WERI-Rb-1 (cell line): Measurements from ENCODE around the gene TEK.

Experiments
- DNase-seq: peaks from one replicate; pipeline ENCODE4 v3.0.0-alpha.2; 2020
- H3K27ac ChIP-seq: fragments of 250-450 bp; sonication (Bioruptor Pico); 2 replicates; pipeline ENCODE4 v1.5.1; 2020; ENCODE audit warnings: mild to moderate bottlenecking, moderate library complexity
- H3K27me3 ChIP-seq: fragments of 250-450 bp; sonication (Bioruptor Pico); 2 replicates; pipeline ENCODE4 v1.5.1; 2021; ENCODE audit warnings: mild to moderate bottlenecking, low read depth, moderate library complexity; ENCODE audit not compliant: insufficient read depth, severe bottlenecking
- H3K36me3 ChIP-seq: fragments of 250-450 bp; sonication (Bioruptor Pico); 2 replicates; pipeline ENCODE4 v1.5.1; 2020; ENCODE audit warnings: mild to moderate bottlenecking, moderate library complexity
- H3K4me3 ChIP-seq: 2 replicates; pipeline ENCODE4 v1.5.1; 2011; ENCODE audit warnings: low read depth, mild to moderate bottlenecking, control low read depth, low read length
- H3K9me3 ChIP-seq: fragments of 250-450 bp; sonication (Bioruptor Pico); 2 replicates; pipeline ENCODE4 v1.5.1; 2021; ENCODE audit warnings: mild to moderate bottlenecking, moderate library complexity; ENCODE audit not compliant: severe bottlenecking
- TF ChIP-seq, protein P1 (sequence below): IDR thresholded peaks from 2 replicates; pipeline ENCODE4 v1.5.1; 2011; ENCODE audit warnings: low read depth, mild to moderate bottlenecking, control low read depth, inconsistent platforms, low read length

Gene TEK

DNA sequence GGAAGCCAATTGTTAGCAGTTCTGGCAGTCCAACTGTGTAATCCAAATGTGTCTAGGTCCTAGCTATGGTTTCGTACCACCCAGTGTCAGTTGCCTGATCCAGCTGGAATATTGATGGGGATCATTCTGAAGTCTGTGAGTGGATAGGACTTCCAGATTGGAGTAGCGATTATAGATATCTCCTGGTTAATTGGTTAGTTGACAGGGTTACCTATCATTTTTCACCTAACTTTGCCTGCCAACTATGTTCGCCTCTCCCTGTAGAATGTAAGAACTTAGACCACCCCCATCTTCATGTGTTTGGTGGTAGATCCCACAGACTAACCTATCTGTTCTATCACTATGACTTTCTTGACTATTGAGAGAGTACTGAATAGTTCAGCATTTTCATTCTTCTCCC lies 59.9 kb downstream of the TEK start:
- Histone ChIP-seq H3K36me3 (no peaks in the 10 kb centered on the region), H3K27ac (no peak overlapping the region), H3K9me3 (no peaks in the 10 kb centered on the region), H3K4me3 (no peak overlapping the region), H3K27me3 (no peaks in the 10 kb centered on the region)
- no peak for DNase-seq
- TF ChIP-seq, protein P1, sequence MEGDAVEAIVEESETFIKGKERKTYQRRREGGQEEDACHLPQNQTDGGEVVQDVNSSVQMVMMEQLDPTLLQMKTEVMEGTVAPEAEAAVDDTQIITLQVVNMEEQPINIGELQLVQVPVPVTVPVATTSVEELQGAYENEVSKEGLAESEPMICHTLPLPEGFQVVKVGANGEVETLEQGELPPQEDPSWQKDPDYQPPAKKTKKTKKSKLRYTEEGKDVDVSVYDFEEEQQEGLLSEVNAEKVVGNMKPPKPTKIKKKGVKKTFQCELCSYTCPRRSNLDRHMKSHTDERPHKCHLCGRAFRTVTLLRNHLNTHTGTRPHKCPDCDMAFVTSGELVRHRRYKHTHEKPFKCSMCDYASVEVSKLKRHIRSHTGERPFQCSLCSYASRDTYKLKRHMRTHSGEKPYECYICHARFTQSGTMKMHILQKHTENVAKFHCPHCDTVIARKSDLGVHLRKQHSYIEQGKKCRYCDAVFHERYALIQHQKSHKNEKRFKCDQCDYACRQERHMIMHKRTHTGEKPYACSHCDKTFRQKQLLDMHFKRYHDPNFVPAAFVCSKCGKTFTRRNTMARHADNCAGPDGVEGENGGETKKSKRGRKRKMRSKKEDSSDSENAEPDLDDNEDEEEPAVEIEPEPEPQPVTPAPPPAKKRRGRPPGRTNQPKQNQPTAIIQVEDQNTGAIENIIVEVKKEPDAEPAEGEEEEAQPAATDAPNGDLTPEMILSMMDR = no peak

DNA sequence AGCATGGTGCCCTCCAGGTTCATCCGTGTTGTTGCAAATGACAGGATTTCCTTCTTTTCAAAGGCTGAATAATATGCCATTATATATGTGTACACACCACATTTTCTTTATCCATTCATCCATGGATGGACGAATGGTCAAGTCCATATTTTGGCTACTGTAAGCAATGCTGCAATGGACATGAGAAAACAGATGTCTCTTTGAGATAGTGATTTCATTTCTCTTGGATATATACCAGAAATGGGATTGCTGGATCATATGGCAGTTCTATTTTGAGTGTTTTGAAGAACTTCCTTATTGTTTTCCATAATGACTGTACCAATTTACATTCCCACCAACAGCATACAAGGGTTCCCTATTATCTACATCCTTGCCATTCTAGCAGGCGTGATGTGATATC lies 67.9 kb downstream of the TEK start:
- Histone ChIP-seq H3K9me3 (peaks cover 2% of the 10 kb centered on the region), H3K27ac (no peak overlapping the region), H3K36me3 (no peaks in the 10 kb centered on the region), H3K4me3 (no peak overlapping the region), H3K27me3 (no peaks in the 10 kb centered on the region)
- DNase-seq = no peak
- TF ChIP-seq, protein P1 = no peak

DNA sequence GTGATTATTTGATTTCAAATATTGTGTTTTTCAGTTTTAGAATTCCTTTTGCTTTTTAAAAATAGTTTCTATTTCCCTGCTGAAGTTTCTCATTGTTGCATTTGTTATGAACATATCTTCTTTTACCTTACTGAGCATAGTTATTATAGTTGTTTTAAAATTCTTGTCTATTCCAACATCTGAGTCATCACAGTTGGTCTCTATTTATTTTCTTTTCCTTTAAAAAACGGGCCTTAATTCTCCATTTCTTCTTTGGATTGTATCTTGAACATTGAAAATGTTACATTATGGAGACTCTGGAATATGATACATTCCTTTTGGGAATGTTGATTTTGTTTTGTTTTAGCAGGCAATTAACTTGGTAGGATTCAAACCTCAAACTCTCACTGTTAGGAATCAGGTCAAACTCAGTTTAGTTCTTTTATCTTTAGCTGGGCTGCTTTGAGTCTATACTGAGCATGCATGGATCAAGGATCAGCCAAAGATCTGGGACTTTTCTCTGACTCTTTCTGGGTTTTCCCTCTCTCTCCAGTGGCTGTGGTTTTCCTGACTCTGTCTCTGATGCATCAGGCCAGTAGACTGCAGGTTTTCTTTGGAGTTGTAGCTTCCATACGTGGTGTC lies 70.3 kb downstream of the TEK start:
- H3K27me3 ChIP-seq = no peaks in the 10 kb centered on the region
- no peaks in the 10 kb centered on the region for H3K36me3 ChIP-seq
- peaks cover 2% of the 10 kb centered on the region for H3K9me3 ChIP-seq
- no peak overlapping the region for H3K27ac ChIP-seq
- DNase-seq = no peak
- TF ChIP-seq, protein P1 = no peak
- no peak overlapping the region for H3K4me3 ChIP-seq

DNA sequence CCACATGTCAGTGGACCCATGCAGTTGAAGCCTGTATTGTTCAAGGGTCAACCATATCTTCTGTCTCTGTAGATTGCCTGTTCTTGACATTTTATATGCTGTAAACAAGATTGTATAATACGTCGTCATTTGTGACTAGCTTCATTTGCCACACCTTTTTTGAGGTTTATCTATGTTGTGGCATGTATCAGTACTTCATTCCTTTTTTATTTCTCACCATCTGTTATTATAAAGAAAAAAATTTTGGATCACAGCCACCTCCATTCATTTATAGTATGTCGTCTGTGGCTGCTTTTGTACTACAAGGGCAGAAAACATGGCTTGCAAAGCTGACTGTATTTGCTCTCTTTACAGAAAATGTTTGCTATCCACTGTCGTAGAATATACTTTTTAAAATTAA lies 72.4 kb downstream of the TEK start:
- Histone ChIP-seq H3K9me3 (peaks cover 2% of the 10 kb centered on the region), H3K27me3 (no peaks in the 10 kb centered on the region), H3K27ac (no peak overlapping the region), H3K36me3 (no peaks in the 10 kb centered on the region), H3K4me3 (no peak overlapping the region)
- no peak for DNase-seq
- TF ChIP-seq, protein P1 = no peak

DNA sequence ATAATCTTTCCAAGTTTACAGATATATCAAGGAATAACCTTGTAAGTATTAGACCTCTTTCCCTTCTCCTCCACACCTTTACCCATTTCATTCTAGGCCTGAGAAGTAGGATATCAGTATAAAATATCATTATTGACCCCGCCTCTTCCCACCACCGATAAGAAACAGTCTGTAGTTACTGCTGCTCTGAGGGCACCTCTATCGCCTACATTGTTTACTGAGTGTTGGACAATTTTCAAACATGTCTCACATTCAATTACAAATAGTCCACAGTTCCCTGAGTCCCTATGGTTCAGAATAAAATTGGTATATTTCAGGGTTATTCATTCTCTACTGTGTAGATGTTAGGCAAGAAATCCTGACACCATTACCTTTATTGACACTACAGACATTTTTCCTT lies 73.4 kb downstream of the TEK start:
- TF ChIP-seq, protein P1 = no peak
- no peaks in the 10 kb centered on the region for H3K36me3 ChIP-seq
- peaks cover 2% of the 10 kb centered on the region for H3K9me3 ChIP-seq
- no peaks in the 10 kb centered on the region for H3K27me3 ChIP-seq
- no peak overlapping the region for H3K27ac ChIP-seq
- no peak overlapping the region for H3K4me3 ChIP-seq
- no peak for DNase-seq

DNA sequence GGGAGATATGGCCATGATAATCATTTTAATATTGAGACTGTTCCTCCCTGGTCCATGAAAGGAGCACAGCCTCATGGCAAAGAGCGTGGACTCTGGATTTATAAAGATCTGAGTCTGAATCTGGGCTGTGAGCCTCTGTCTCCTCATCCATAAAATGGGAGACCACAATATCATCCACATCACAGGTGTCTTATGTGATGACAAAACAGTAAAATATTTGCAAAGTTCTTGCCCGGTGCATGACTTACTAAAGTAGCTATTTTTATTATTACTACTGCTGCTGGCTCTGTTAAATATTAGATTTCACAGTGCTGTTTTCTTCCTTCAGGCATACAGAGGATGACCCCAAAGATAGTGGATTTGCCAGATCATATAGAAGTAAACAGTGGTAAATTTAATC lies 74.1 kb downstream of the TEK start:
- no peak overlapping the region for H3K4me3 ChIP-seq
- no peaks in the 10 kb centered on the region for H3K27me3 ChIP-seq
- DNase-seq = no peak
- H3K36me3 ChIP-seq = no peaks in the 10 kb centered on the region
- H3K9me3 ChIP-seq = peaks cover 1% of the 10 kb centered on the region
- no peak overlapping the region for H3K27ac ChIP-seq
- TF ChIP-seq, protein P1 = no peak
